Adrenal gland (tissue), 12 donors: ENCODE data around the gene MPG. TPM values are rescaled to one million over a fixed set of nuclear protein-coding genes. Genes with fewer than 3 reads are reported as not detected.

ENCODE experiments used
- DNase-seq, 7 donors: peaks; one replicate each; pipeline ENCODE4 v3.0.0-alpha.2; 2019 to 2020
- H3K27ac ChIP-seq, 5 donors: fragments of 200-600 bp; sonication (generic) in 4 of 5; 1 replicate in 3 of 5; 2 replicates in 2 of 5; pipeline versions ENCODE4 v1.5.1 to v1.8.0; 2016 to 2020; ENCODE audit warnings: mild to moderate bottlenecking in 1 of 5
- H3K27me3 ChIP-seq: fragments of 200-600 bp; 2 replicates; pipeline ENCODE4 v1.8.0; 2021
- H3K36me3 ChIP-seq, 2 donors: fragments of 200-600 bp; replicated peaks in 1 of 2; 1 replicate in 1 of 2; 2 replicates in 1 of 2; pipeline versions ENCODE4 v1.5.1 to v1.8.0; 2018 to 2022
- H3K4me1 ChIP-seq, 2 donors: fragments of 200-600 bp; replicated peaks in 1 of 2; 1 replicate in 1 of 2; 2 replicates in 1 of 2; pipeline versions ENCODE4 v1.5.1 to v1.8.0; 2018 to 2021
- H3K4me3 ChIP-seq, 4 donors: fragments of 200-600 bp; sonication (generic) in 3 of 4; one replicate each; pipeline ENCODE4 v1.5.1; 2016 to 2018
- H3K9me3 ChIP-seq, 3 donors: fragments of 200-600 bp; sonication (generic) in 1 of 3; replicated peaks in 1 of 3; 1 replicate in 2 of 3; 2 replicates in 1 of 3; pipeline versions ENCODE4 v1.5.1 to v1.8.0; 2016 to 2021
- CTCF ChIP-seq, 6 experiments: fragments of 450-650 bp in 4 of 6; fragments of 200-600 bp in 2 of 6; sonication (generic) in 1 of 6; IDR thresholded peaks; 1 replicate in 5 of 6; 2 replicates in 1 of 6; pipeline versions ENCODE4 v1.5.1 to v1.8.0; 2016 to 2021; ENCODE audit warnings: antibody characterized with exemption in 6 of 6, mild to moderate bottlenecking in 2 of 6, moderate library complexity in 1 of 6
- POLR2A ChIP-seq, 2 donors: fragments of 450-650 bp; IDR thresholded peaks; one replicate each; pipeline ENCODE4 v1.6.1; 2017; ENCODE audit warnings: antibody characterized with exemption in 2 of 2, mild to moderate bottlenecking in 2 of 2, moderate library complexity in 1 of 2
- WGBS, 4 donors: extraction: QIAGEN DNeasy Blood & Tissue Kit in 2 of 4; methylation state at CpG; one replicate each; pipeline versions ENCODE4 v1.1.5 to v1.1.7; 2013 to 2017; 5-methylcytosine and 5-hydroxymethylcytosine counted together
- intact Hi-C, 2 donors: fragments of 100-400 bp; cut with DNase I; formaldehyde crosslinking; loops; one replicate each; pipeline versions ENCODE4 v1.14.1 to v1.15.0; 2022 to 2023
- polyA plus RNA-seq, 3 donors: library from polyadenylated mRNA; stranded (reverse); fragments of 200-250 nt in 2 of 3; fragments of 350-450 nt in 1 of 3; fragmentation: Illumina TruSeq in 1 of 3; extraction: RNeasy Lipid Tissue Mini Kit (QIAGEN cat#74804) in 1 of 3; gene quantifications; one replicate each; pipeline ENCODE4 v1.2.3, GENCODE V29; 2013 to 2014
- total RNA-seq, 9 donors: library from RNA; depleted of rRNA in 4 of 9; stranded (reverse); fragments of >200 nt in 4 of 9; fragments of 120-200 nt in 1 of 9; fragmentation: NEBNext Ultra II Directional in 1 of 9; extraction: Animal tissue kit (Norgen Biotek cat#: 25700) in 1 of 9; gene quantifications; one replicate each; pipeline versions ENCODE4 v1.1.0 to v1.2.4, GENCODE V29; 2013 to 2023
- donor health status: healthy with polysubstance abuse.
- donor health status: Bipolar disorder and iron deficiency.
- donor health status: DM: yes; HTN: yes; CAD: no.
- donor health status: DM: no; HTN: no; CAD: no.
- donor health status: DM: no; HTN: no; CAD: no.
- donor health status: DM: yes; HTN: yes; CAD: no.

The MPG gene
- total and polyA plus RNA-seq, 12 donors: 5.0 to 207 (median 91.3) TPM

- peaks cover 5 to 16% of the 10 kb centered on the region in 2 donors for H3K4me1 ChIP-seq
- no peaks in the 10 kb centered on the region for H3K27me3 ChIP-seq
- H3K4me3 ChIP-seq: peak within 1 kb of the TSS; percentile 60 to 96 (median 62)
- TF ChIP-seq CTCF (IDR thresholded peaks at IDR 0.05) (no peak), POLR2A (IDR thresholded peaks at IDR 0.05) (peak; percentile 15 to 77)
- peak; percentile 99 to 100 (median 100) for DNase-seq
- 0 to 1% (median 1%) methylated on average over 42 to 91 of the region's 91 CpGs for WGBS, 4 donors
- intact Hi-C loops: no loop called here
- peak within 1 kb of the TSS; percentile 15 to 83 (median 78) for H3K27ac ChIP-seq
- no peaks in the 10 kb centered on the region for H3K9me3 ChIP-seq
- peaks cover 0 to 17% of the 10 kb centered on the region in 2 donors for H3K36me3 ChIP-seq
These were observed 24.4 kb upstream of the MPG start, which contains the start of the genes POLR3K and SNRNP25 for GRCh38 chr16:53346-54236. Gene POLR3K (minus strand): TSS chr16:53608. CDS start chr16:53586, 22 bp downstream. Gene SNRNP25 (plus strand): TSS chr16:53828. CDS start chr16:54017, 189 bp downstream.

GRCh38 chr16:54237-54581 is 23.8 kb upstream of the MPG start:
- intact Hi-C loops: no loop called here
- WGBS, 4 donors: 49 to 66% (median 53%) methylated on average over 3 to 12 of the region's 12 CpGs
- TF ChIP-seq CTCF (IDR thresholded peaks at IDR 0.05) (no peak), POLR2A (IDR thresholded peaks at IDR 0.05) (no peak)
- H3K36me3 ChIP-seq: peaks cover 0 to 17% of the 10 kb centered on the region in 2 donors
- no peak for DNase-seq
- no peak overlapping the region for H3K27ac ChIP-seq
- peak overlapping the region in 3 of 4 donors; percentile 60 to 96 (median 65) for H3K4me3 ChIP-seq
- no peaks in the 10 kb centered on the region for H3K27me3 ChIP-seq
- peaks cover 5 to 16% of the 10 kb centered on the region in 2 donors for H3K4me1 ChIP-seq
- no peaks in the 10 kb centered on the region for H3K9me3 ChIP-seq

GRCh38 chr16:55571-56136 is 22.4 kb upstream of the MPG start:
- Histone ChIP-seq H3K4me3 (no peak overlapping the region), H3K4me1 (peaks cover 5 to 16% of the 10 kb centered on the region in 2 donors), H3K9me3 (no peaks in the 10 kb centered on the region), H3K27ac (no peak overlapping the region), H3K27me3 (no peaks in the 10 kb centered on the region), H3K36me3 (peaks cover 0 to 23% of the 10 kb centered on the region in 2 donors)
- WGBS, 4 donors: 89 to 100% (median 93%) methylated on average over 6 to 11 of the region's 11 CpGs
- TF ChIP-seq CTCF (IDR thresholded peaks at IDR 0.05) (no peak), POLR2A (IDR thresholded peaks at IDR 0.05) (no peak)
- DNase-seq: no peak
- intact Hi-C loops: no loop called here

GRCh38 chr16:56231-56927 is 21.6 kb upstream of the MPG start:
- 92 to 94% (median 92%) methylated on average over 10 to 17 of the region's 17 CpGs for WGBS, 4 donors

More at GRCh38 chr16:56231-56927, 21.6 kb upstream of the MPG start:
- intact Hi-C loops: no loop called here
- Histone ChIP-seq H3K4me1 (peaks cover 5 to 16% of the 10 kb centered on the region in 2 donors), H3K27ac (no peak overlapping the region), H3K27me3 (no peaks in the 10 kb centered on the region), H3K9me3 (no peaks in the 10 kb centered on the region), H3K4me3 (no peak overlapping the region), H3K36me3 (peaks cover 0 to 23% of the 10 kb centered on the region in 2 donors)
- DNase-seq: no peak
- TF ChIP-seq POLR2A (IDR thresholded peaks at IDR 0.05) (no peak), CTCF (IDR thresholded peaks at IDR 0.05) (no peak)
